ENCODE results near the gene BCAR1.

DNA sequence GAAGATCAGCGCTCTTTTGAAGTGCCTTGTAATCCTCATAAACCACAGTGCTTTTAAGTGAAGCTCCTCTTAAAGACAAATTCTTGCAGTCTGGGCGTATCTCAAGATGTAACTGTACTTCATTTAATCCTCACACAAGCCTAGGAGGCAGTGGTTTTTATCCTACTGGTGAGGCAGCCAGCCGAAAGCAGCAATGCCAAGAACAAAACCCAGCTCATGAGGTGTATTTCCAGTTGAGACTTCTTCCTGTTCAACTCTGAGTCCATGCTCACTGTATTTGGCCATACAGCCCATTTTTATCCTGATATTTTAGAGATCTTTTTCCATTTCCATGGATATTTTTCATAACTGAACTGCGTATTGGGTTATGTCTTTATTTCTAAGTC, 58.2 kb downstream of the BCAR1 start:
- TF ChIP-seq POLR2A (IDR thresholded peaks at IDR 0.05; ENCODE audit: extremely low read depth, insufficient read length) = no peak
- no peak for TF ChIP-seq CTCF (IDR thresholded peaks at IDR 0.05; ENCODE audit: low read depth, low read length)
- TF ChIP-seq, protein P1, sequence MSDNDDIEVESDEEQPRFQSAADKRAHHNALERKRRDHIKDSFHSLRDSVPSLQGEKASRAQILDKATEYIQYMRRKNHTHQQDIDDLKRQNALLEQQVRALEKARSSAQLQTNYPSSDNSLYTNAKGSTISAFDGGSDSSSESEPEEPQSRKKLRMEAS (IDR thresholded peaks at IDR 0.05; ENCODE audit: low read depth, low read length) = no peak
